Measurements from ENCODE around the gene DTD1.

DNA sequence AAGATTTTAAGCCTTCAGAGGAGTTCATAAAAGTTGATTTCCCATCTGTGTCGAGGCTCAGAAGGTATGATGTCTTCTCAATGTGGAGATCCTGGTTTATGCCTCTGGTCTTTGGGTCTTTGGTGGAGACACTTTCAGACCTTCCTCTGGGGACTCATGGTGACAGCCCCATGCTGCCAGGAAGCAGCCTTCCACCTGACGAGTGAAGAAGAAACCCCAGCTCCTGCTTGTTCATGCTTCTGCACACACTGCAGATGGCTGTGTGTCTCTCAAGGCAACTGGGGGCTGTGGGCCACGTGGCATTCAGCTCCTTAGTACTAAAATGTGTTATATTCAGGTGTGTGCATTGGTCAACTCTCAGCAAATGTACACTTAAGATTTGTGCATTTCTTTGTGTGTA, 220.9 kb downstream of the DTD1 start:
- TF ChIP-seq, protein P1, sequence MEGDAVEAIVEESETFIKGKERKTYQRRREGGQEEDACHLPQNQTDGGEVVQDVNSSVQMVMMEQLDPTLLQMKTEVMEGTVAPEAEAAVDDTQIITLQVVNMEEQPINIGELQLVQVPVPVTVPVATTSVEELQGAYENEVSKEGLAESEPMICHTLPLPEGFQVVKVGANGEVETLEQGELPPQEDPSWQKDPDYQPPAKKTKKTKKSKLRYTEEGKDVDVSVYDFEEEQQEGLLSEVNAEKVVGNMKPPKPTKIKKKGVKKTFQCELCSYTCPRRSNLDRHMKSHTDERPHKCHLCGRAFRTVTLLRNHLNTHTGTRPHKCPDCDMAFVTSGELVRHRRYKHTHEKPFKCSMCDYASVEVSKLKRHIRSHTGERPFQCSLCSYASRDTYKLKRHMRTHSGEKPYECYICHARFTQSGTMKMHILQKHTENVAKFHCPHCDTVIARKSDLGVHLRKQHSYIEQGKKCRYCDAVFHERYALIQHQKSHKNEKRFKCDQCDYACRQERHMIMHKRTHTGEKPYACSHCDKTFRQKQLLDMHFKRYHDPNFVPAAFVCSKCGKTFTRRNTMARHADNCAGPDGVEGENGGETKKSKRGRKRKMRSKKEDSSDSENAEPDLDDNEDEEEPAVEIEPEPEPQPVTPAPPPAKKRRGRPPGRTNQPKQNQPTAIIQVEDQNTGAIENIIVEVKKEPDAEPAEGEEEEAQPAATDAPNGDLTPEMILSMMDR (IDR thresholded peaks at IDR 0.05) = no peak
- no peak for TF ChIP-seq POLR2A (IDR thresholded peaks at IDR 0.05)
